Neural cell (in vitro differentiated cells): Measurements from ENCODE around the gene FETUB.

Experiments
- CTCF ChIP-seq: fragments of 450-650 bp; IDR thresholded peaks from 2 replicates; pipeline ENCODE4 v1.5.1; 2014; ENCODE audit warnings: antibody characterized with exemption, mild to moderate bottlenecking, moderate library complexity; ENCODE audit not compliant: poor library complexity, severe bottlenecking
- EP300 ChIP-seq: fragments of 450-650 bp; conservative IDR thresholded peaks from 2 replicates; pipeline ENCODE4 v1.6.1; 2014; ENCODE audit warnings: antibody characterized with exemption, mild to moderate bottlenecking, moderate library complexity; ENCODE audit not compliant: poor library complexity, severe bottlenecking
- EZH2 ChIP-seq: fragments of 200-600, 300-800 bp; shearing (Covaris generic), sonication (generic); IDR thresholded peaks from 2 replicates; pipeline ENCODE4 v1.6.1; 2014; ENCODE audit warnings: antibody characterized with exemption, low read length, borderline replicate concordance, mild to moderate bottlenecking; ENCODE audit not compliant: insufficient read depth, poor library complexity, severe bottlenecking

GRCh38 chr3:186693843-186694242 lies 53.6 kb downstream of the FETUB start:
- TF ChIP-seq CTCF (no peak), EP300 (no peak), EZH2 (no peak)
